Subcutaneous adipose tissue (tissue), 4 donors: ENCODE results near the gene BCL2L11. TPM values are rescaled to one million over a fixed set of nuclear protein-coding genes. Genes with fewer than 3 reads are reported as not detected.

Experiments used
- total RNA-seq, 4 donors: library from RNA; depleted of rRNA; stranded (reverse); fragments of >200 nt; gene quantifications; one replicate each; pipeline ENCODE4 v1.1.0, GENCODE V29; 2016
- TF ChIP-seq, protein P1 (sequence below): fragments of 450-650 bp; IDR thresholded peaks from one replicate; pipeline ENCODE4 v1.5.1; 2016; ENCODE audit warnings: low read depth, mild to moderate bottlenecking, control low read depth, antibody characterized with exemption, moderate library complexity

Gene BCL2L11
- total RNA-seq, 4 donors from 2014 or later, result 17.8 to 48.1 (median 35.5) TPM

DNA sequence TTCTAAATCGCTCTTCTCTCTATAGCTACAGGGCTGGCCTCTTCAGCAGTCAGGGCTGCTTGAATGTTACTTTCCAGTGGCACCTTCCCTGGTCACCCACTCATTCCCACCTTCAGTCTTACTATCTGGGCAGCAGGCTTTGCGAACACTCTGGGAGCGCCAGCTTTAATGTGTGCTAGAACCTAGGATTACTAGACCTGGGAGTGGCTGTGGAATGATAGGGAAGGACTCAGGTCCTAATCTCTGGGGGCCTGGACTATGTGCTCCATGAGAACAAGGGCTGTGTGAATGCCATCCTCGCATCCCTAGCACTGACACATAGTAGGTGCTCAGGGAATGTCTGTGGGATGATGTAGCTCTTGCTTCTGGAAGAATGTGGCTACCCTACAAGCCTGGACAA lies 57.6 kb downstream of the BCL2L11 start:
- TF ChIP-seq, protein P1, sequence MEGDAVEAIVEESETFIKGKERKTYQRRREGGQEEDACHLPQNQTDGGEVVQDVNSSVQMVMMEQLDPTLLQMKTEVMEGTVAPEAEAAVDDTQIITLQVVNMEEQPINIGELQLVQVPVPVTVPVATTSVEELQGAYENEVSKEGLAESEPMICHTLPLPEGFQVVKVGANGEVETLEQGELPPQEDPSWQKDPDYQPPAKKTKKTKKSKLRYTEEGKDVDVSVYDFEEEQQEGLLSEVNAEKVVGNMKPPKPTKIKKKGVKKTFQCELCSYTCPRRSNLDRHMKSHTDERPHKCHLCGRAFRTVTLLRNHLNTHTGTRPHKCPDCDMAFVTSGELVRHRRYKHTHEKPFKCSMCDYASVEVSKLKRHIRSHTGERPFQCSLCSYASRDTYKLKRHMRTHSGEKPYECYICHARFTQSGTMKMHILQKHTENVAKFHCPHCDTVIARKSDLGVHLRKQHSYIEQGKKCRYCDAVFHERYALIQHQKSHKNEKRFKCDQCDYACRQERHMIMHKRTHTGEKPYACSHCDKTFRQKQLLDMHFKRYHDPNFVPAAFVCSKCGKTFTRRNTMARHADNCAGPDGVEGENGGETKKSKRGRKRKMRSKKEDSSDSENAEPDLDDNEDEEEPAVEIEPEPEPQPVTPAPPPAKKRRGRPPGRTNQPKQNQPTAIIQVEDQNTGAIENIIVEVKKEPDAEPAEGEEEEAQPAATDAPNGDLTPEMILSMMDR, result no peak

DNA sequence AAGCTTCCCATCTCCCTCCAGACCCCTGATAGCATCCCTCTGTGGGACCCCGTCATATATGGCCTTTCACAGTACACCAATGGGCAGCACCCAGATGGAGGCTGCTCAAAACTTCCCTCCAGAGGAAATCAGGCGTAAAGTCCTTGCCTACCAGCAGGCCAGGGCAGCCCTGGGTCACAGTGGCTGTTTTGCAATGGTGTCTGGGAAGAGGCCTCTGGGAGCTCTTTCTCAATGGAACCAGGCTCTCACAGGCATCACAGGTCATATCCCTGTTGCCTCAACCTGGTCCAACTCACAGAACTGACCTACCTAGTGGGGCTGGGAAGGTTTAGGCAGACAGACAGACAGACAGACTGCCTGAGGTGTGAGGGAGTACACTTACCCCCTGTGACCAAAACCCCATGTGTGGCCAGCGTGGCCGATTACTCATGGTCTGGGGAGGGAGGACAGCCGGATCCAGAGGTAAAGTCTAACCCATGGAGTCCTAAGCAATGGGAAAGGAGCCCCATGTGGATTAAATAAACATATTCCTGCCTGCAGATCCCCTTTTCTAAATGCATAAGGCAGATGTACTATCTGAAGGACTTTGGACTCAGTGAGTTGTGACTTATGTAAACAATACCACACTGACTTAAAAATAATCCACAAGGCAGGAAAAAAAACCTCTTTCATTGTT lies 58.2 kb downstream of the BCL2L11 start:
- TF ChIP-seq, protein P1, result no peak

DNA sequence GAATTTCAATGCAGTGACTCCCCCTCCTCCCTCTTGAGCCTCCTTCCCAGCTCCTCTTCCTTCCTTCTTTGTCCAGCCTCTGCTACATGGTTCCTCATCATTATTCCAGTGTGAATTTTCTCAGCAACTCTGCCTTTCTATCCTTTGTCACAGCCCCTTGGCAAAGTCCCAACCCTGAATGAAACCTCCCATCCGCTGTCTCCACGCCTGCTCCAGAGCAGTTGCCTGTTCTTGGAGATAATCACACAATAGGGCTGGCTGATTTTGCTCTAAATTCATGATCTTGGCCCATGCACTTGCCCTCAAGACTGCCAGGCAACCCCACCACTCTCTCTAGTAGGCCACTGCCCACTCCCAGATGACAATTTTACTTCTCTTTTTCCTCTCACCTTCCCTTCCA lies 61.4 kb downstream of the BCL2L11 start:
- TF ChIP-seq, protein P1, result no peak

DNA sequence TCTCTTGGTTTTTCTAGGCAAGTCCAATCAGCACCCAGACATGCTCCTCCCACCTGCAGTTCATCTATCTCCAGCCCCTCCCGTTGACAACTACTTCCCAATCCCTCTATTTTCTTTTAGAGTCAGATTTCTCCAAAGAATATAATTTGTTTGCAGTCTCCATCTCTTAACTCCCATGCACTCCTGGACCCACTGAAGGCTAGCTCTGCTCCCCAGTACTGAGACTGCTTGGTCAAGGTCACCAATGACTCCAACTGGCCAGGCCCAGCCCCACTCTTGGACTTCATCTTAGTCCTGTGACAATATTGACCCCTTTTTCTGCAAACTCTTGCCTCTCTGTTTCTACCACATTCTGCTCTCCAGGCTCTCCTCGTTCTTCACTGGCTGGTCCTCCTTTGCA lies 62.0 kb downstream of the BCL2L11 start:
- TF ChIP-seq, protein P1, result no peak

DNA sequence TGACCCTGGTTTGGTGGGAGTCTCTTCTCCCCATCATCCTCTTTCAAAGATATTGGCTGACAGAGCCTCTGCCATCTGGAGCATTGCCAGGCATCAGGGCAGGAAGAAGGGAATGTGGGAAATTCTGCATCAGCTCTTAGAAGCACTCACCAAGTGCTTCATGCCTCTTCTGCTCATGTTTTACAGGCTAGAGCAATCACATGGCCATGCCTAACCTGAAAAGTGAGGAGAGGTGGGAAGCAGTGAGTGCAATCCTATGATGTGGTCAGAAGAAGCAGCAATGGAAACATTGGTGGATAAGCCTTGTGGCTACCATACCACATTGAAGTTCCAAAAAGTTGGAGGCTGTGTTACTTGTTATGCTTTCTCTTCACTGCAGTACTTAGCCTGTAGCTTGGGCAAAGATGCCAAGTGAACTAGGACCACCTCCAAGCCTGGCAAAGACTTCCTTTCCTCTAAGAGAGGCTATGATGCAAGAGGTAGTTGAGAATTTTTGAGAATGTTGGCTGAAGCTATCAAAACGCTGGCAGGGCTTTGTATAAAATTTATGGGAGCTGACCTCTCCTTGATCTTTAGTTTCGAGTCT lies 64.1 kb downstream of the BCL2L11 start:
- TF ChIP-seq, protein P1, result no peak

DNA sequence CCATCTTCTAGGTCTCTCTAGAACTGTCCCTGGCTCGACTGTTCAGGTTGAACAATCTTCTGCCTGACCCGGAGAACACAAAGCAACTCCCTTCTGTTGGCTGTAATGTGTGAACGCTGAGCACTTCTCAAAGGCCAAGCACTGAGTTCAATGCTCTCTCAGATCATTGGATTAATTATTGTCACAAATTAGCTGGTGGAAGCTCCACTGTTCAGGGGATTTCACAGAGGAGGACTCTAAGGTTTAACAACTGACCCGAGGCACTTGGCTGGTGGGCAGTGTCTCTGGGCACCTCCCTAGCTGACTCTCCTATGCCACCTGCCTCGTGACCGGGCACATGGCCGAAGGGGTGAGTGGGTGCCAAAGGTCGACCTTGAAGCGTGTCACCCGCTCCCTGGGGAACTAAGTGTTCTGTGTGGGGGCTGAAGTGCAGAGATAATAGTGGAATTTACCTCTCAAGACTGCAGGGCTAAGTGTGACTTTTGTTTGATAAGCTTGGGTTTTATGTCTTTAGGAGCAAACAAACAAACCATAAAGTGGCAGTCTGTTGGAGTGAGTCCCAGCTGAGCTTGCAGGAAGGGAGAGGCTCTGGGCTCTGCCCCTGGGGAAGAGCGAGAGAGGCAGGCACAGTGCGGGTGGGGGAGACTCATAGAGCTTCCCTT lies 64.8 kb downstream of the BCL2L11 start:
- TF ChIP-seq, protein P1, result no peak

DNA sequence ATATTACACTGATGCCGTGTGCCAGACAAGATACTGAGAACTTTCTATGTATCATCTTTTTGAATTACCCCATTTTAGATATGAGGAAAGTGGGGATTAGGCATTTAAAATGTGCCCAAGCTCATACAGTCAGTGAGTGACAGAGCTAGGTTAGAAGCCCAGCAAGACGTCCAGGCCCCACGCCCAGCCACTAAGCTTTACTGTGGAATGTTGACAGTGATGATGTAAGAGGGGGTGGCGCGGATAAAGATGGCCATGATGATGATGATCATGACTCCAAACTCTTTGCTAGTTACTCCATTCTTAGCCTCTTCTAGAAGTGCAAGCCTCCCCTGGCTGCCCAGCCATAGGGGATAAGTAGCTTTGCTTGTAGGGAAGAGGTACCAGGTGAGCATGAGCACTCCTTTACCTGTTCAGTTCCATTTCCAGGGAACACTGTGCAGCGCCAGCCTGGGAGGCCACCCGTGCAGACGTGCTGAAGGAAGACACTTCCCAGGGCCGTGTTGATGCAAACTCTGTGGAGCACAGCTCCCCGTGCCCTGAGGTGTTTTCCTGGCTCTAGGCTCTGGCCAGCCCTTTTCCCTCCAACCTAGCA lies 65.5 kb downstream of the BCL2L11 start:
- TF ChIP-seq, protein P1, result no peak
